NK-92 treated with Interleukin-12 subunit alpha and Interleukin-12 subunit beta, amount 100 ng/mL, for 24 hours (cell line): ENCODE measurements around the gene HMGN4.
"Not testable (repeated sequence)": the region's sequence is repeated elsewhere in the genome, so short reads cannot be mapped to it uniquely, and the experiment has no call there.

Source experiments
- DNase-seq: peaks from one replicate; lab custom pipeline; 2025; lab: John Stamatoyannopoulos, UW

Gene HMGN4

GRCh38 chr6:26537846-26538571 lies at the start of gene HMGN4:
TSS of gene HMGN4 (plus strand) at chr6:26538366. CDS start at chr6:26545207, 6,841 bp downstream.
- peak; percentile 72 for DNase-seq

DNA sequence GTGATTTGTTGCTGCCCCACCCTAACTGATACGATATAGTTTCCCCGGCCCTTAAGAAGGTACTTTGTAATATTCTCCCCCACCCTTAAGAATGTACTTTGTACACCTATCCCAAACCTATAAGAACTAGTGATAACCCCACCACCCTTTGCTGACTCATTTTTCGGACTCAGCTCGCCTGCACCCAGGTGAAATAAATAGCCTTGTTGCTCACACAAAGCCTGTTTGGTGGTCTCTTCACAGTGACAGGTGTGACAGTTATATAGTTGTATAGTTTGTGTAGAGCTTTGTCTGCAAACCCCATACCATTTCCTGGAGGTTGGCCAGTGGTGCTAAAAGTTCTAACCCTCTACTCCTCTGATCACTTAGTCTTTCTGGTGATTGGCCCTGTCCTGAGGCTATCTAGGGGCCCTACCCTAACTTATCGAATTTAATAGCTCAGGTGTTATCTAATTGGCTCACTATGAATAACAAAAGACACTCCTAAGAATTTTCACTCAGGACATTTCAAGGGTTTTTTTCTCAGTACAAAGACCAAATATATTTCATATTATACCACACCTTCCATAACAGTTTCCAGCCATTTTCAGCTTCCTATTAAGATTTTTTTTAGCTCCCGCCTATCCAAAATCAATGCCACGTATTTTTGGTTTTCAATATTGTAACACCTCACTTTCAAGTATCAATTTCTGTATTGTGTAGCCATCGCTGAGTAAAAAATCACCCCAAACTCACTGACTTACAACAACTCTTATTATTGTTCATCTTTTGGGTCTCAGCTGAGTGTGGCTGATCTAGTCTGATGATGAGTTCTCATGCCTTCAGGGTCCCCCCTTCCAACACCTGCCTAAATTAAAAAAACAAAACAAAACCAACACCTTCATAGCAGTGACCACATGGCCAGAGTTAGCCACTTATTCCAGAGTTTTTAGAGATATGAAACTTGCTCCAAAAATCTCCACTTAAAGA lies 47.9 kb upstream of the HMGN4 start:
- no peak for DNase-seq

DNA sequence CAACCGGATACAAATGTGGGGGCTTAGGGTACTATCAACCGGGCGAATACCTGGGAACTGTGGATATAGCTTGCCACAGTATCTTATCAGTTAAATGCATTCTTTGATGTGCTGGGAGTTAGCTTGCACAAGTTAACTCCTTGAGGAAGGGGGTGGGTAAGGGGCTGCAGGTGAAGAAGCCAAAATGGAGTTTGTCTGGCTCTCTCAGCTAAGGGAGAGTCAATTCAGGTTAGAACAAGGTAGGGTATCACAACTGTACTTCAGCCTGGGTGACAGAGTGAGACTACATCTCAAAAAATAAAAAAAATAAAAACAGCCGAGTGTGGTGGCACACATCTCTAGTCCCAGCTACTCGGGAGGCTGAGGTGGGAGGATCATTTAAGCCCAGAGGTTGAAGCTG lies 46.6 kb upstream of the HMGN4 start:
- DNase-seq, result no peak

GRCh38 chr6:26493258-26493657 lies 44.9 kb upstream of the HMGN4 start:
- no peak for DNase-seq

GRCh38 chr6:26494117-26494516 lies 44.0 kb upstream of the HMGN4 start:
- no peak for DNase-seq

DNA sequence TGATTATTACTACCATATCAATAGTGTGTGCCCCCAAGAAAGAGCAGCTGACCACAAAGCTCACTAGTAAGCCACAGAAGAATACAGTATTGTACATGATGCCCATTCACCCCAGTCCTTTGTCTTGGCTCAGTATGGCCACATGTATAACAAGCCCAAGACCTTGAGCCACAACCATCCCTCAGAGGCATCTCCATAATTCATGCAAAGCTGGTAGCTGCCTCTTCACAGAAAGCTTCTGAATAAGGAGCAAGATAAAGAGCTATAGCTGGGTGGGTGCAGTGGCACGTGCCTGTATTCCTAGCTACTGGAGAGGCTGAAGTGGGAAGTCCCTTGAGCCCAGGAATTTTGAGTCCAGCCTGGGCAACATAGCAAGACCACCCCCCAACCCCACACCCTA lies 42.9 kb upstream of the HMGN4 start:
- DNase-seq, result no peak

- DNase-seq, result no peak
Measured at GRCh38 chr6:26497610-26498009, 40.6 kb upstream of the HMGN4 start.

DNA sequence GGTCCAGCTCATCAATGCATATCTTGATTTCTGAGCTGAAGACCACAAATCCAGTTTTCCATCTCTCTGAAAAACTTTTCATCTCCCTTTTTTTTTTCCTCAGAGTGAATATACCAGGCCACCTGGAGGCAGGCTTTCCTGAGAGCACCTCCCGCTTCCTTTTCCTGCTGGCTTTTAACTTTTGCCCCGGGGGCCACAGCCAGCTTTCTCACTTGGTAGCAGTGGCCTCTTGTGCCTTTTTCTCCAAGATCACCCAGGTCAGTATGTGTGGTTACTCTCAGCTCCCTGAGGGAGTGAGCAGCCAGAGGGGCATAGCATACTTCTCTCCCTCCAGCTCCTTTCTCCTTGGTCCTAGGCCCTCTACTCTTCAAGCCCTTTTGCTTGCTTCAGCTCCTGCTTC lies 38.1 kb upstream of the HMGN4 start, which contains the start of gene BTN1A1:
TSS of gene BTN1A1 (plus strand) at position 202 of the 400 bp plus-strand sequence. CDS start 984 bp downstream, outside the sequence.
- no peak for DNase-seq

- DNase-seq, result no peak
Measured at GRCh38 chr6:26501482-26501986, 36.6 kb upstream of the HMGN4 start.

DNA sequence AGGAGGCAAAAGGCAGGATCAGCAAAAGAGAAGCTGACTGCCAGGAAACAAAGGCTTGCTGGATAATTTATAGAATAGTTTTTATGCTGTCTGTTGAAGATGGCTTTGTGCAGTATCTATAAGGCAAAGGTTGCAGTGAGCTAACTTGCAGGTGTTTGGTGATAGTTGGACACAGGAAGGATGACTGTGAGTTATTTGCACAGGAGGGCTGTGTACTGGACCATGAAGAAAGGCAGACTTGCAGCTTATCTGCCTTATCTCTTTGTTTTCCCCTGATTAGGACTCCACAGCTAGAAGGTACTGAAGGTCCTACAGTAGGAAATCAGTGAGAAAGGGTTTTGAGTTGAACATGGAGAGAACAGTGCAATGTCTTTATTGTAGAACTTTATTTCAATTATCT lies 36.0 kb upstream of the HMGN4 start:
- DNase-seq, result no peak

- DNase-seq, result no peak
Measured at GRCh38 chr6:26502626-26503025, 35.5 kb upstream of the HMGN4 start.

- no peak for DNase-seq
Measured at GRCh38 chr6:26507658-26508057, 30.5 kb upstream of the HMGN4 start.

GRCh38 chr6:26511033-26511432 lies 27.1 kb upstream of the HMGN4 start:
- not testable (repeated sequence) for DNase-seq

GRCh38 chr6:26514984-26515383 lies 23.2 kb upstream of the HMGN4 start:
- DNase-seq, result no peak

- DNase-seq, result no peak
Measured at GRCh38 chr6:26516481-26517427, 21.4 kb upstream of the HMGN4 start.

- no peak for DNase-seq
Measured at GRCh38 chr6:26519359-26519758, 18.8 kb upstream of the HMGN4 start.

DNA sequence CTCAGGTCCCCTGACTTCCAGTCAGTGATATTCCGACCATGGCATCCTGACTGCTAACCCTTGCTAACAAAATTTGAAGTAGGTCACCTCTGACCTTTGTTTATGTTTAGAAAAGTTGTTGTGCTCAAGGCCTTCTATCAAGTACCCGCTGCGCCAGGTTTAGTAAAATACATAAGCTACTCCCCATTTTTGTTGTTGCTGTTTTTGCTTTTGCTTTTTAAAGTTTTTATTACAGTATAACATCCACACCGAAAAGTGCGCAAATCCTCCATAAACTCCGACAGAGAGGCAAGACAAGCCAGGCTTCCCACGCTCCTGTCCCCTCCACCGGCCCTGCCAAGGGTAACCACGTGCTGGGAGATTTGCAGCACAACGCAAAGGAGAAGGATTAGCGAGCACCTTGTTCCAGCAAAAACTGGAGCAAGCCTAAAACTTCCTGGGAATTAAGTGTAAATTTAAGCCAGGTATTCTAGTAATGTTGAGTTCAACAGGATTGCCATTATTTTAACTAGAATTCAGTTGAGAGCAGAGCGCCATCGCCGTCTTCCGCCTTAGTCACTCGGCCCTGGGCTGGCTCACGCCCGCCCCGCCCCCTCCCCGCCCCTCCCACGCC lies 17.8 kb upstream of the HMGN4 start:
- peak; percentile 34 for DNase-seq

- DNase-seq, result peak; percentile 84
Measured at GRCh38 chr6:26520850-26521599, 17.1 kb upstream of the HMGN4 start.

DNA sequence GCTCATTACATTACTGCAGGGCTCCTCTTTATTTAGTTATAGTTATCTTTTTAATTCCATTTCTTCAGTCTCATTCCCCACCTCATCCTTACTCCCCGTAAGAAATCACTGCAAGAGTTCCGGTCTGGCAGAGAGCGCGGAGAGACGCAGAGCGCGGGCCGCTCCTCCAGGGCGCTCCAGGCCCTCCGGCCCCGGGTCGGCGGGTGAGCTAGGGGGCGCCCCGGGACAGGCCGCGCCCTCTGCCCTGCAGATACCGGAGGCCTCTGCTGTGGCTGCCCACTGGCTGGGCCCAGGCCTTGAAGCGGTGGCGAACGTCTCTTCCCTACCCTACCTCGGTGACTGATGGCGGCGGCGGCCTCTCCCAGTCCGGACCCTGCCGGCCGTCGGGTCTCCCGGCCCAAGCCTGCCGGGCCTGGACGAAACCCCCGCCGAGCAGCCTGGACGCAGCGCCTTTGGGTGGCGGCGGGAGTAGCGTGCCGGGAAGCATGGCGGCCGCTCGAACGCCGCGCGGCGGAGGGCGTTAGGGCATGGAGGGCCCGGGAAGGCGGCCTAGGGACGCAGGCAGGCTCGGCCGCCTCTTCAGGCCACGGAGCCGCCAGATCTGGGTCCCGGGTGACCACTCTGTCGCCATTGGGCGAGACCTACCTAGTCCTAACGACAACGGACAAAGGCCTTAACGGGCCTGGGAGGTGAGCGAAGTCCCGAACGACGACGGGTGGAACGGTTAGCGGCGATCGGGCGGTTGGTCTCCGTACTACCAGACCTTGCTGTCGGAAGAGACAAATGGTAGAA lies 16.4 kb upstream of the HMGN4 start:
- DNase-seq, result no peak
